ELR (cell line): ENCODE data around the gene SHLD2.
"Not testable (repeated sequence)": the region's sequence is repeated elsewhere in the genome, so short reads cannot be mapped to it uniquely, and the experiment has no call there.

ENCODE experiments used
- DNase-seq: peaks from one replicate; pipeline ENCODE4 v3.0.0-alpha.2; 2015; ENCODE audit warnings: low read depth

SHLD2 gene

DNA sequence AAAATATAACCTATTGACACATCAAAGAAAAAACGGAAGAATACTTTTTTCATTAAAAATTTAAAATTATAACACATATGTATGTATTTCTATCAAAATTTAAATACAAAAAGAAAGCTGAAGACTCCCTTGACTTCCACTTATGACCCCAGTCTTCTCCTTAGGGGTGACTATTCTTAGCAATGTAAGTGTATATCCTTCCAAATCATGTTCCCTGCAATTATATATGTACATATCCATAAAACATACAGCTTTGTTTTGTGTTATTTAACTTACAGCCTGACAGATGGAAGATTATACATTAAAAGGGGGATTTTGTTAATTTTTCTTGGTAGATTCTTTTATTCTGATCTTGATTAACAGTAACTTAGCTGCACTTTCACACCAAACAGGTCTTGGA is 9.5 kb upstream of the SHLD2 start:
- no peak for DNase-seq

DNA sequence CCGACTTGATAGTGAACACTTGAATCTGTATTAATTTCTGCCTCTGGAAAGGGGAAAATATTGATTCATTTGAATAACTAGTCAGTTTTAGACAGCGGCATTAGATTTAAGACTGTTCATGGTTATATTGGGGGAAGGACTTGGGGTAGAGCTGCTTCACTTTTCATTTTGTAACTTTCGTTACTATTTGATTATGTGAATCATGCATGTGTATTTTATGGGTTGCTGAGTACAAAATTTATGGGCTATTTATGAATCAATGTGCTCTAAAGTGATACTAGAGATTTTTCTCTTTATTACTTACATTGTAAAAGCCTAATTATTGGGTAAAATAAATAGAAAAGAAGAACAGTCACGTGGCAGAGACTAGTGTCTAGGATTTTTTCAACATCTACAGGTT is 5.3 kb upstream of the SHLD2 start:
- DNase-seq, result no peak

DNA sequence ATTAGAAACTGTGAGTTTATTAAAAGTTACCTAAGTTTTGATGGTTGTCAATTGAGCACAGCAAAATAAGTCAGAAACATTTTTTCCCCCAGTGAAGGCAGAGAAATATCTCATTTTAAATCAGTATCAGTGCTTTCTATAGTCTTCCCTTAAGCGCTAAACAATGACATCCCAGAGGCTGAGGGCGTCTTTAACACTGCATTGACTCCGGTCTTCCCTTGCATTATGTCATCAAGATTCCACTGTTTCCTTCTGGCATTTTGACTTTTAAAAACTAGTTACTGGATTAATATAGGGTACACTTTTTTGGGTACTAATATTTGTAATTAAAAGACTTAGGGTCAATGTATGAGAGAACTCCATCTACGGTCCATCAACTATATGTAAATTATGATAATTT is 4.2 kb upstream of the SHLD2 start:
- DNase-seq, result no peak

DNA sequence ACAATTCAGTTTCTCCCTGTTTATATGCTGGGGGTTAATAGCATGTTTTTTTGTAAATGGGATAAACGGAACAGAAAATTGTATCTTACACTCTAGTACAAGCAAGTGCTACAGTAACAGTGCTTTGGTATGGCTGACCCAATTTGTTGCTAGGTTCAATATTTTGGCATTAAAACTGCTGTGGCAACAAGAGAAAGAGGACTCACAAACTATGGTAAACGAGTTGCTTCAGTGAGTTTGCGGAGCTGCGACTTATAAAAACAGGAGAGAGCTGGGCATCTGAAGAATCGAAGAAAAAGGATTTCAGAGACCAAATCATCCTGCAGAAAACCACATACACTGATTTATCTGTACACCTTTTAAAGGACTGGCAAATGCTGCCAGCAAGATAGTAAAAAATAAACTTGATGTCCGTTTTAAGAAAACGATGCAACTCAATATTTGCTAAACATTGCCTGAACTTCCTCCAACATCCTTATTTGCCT is 2.6 kb upstream of the SHLD2 start:
- peak; percentile 14 for DNase-seq

DNA sequence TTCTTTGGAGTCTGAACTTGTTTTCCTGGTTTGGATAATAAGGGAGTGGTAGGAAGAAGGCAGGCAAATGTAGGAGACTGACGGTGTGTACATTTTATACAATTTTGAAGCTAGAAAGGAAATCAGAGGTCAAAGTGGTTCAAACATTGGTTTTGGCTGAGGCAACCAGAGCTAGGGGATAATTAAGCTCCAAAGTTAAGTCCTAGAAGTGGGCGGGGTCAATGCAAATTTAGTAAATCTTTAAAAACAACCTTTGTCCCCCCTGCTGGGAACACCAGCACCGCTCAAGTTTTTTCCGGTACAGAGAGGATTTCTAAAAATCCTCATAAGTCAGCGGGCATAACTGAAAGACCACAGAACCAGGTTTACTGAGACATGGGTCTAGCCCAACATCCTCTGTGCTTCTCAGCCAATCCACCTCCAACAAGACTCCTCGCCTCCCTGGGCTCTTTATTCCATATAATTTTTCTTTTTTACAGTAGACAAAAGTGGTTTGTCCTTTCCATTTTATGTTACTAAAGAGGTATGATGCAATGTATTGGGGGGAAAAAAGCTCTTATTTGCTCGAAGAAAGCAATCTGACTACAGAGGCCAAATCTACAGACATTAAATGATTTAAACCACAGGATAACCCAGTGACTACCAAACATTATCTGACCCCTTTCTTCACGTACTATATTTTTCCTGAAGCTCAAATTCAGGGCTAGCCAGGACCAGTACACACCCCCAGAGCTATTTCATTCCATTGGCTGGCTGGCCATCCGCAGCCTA is 2.0 kb upstream of the SHLD2 start:
- DNase-seq, result peak; percentile 51

DNA sequence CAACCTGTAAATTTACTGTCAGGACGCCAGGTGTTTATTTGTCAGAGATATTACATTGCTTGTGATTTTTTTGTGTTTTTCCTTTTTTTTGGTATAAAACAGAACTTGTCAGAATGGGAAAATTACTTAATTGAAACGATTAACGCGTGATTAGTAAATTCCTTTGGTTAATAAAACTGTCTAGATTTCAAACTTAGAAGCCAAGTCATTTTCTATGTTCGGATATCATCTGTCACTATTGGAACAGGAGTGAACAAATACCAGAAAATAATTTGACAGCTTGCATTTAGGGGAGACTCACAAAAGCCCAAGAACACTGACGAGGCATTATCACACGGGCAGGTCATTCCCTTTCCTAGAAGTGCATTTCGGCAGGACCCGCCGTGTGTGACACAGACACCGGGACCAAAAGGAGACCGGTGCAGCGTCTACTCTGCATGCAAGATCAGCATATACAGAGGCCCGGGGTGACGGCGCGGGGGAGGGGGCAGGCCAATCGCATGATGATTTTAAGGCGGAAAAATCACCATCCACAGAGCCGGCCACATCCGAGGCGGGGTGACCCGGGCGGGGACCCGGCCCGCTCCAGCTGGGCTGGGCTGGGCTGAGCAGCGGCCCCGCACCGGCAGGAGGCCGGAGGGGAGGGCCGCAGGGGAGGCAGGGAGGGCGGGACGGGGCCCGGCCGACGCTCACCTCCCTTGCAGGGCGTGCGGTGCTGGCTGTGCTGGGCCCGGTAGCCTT is 1.2 kb upstream of the SHLD2 start:
- peak; percentile 64 for DNase-seq

DNA sequence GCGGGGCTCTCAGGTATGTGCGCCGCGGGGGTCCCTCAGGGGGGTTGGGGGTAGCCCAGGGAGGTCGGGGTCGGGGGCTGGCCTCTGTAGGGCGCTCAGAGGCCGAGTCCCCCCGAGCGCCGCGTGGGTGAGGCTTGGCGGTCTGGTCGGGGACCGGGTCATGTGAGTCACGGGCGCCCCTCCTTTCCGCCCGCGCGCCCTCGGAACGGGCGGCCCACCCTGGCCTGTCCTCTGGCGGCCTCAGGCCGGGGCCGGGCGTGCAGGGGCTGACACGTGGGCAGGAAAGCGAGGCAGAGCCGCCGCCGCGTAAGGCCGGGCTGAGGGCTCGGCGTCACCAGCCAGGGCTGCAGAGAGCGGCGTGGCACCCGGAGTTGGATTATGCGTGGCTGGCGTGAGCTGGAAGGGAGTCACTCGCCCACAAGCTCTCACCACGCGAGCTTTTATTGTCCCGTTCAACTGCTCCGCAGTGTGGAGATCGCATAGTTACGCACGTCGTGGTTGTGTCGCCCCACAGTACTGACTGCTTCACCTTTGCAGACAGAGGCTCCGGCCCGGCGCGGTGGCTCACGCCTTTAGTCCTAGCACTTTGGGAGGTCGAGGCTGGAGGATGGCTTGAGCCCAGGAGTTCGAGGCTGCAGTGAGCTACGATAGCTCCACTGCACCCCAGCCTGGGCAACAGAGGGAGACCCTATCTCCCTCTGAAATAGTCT is 385 bp downstream of the SHLD2 start:
- DNase-seq, result peak; percentile 90

DNA sequence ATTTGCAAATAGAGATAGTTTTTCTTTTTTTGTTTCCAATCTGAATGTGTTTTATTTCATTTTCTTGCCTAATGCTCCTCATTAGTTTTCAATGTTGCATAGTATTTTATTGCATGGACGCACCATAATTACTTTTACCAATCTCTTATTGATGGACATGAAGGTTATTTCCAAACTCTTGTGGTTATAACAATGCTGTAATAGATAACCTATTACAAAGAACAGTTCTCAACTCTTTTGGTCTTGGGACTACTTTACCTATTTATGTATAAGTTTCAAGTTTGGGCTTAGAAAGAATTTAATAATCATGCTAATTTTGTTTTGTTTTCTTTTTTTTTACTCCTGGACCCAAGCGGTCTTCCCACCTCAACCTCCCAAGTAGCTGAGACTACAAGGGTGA is 7.0 kb downstream of the SHLD2 start:
- DNase-seq, result no peak

DNA sequence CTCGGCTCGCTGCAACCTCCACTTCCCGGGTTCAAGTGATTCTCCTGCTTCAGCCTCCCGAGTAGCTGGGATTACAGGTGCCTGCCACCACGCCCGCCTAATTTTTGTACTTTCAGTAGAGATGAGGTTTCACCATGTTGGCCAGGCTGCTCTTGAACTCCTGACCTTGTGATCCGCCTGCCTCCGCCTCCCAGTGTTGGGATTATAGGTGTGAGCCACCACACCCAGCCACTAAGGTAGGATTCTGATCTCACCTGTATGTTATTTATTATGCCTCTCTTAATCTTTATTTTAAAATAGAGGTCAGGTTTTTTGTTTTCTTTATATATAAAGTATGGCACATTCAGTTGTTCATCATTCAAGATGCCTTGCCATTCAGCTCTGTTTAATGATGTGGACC is 9.7 kb downstream of the SHLD2 start:
- DNase-seq, result not testable (repeated sequence)

DNA sequence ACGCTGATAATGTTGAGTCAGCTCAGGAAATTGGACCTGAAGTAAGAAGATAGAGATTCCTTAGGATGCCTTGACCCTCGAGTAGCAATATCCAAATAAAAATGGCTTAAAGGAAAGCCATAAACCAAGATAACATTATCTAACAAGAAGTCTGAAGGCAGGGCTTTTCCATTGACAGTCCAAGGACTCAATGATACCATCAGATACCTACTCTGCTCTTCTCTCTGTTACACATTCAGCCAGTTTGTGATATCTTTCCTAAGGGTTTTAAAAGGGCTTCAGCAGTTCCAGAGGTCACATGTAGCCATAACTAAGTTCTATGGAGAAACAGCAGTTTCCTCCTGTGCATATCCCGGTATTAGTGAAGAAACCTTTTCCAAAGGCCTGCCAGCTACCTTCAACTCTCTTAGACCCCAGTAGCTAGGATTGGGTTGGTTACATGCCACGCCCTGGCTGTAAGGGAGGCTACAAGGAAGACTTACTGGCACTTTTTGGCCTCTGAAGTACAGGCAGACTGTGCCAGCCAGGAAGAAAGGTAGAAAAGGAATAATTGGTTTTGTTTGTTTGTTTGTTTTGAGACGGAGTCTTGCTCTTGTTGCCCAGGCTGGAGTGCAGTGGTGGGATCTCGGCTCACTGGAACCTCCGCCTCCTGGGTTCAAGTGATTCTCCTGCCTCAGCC is 10.6 kb downstream of the SHLD2 start:
- DNase-seq, result no peak

DNA sequence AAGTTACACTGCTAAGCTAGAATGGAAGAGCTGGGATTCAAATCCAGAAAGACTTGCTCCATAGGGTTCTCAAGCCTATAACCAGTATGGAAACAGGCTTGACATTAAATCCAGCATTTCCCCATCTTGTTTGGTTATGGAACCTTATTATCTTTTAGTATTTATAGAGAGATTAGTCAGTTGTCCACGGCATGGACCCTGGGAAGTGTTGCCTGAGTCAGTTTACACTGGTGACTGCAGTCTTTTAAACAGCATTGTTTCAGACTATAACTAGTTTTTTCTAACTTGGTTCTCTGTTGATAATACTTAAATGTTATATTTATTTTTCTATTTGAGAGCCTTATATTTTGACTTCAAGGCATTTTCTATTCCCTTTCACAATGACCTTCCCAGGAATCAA is 23.1 kb downstream of the SHLD2 start:
- DNase-seq, result not testable (repeated sequence)

DNA sequence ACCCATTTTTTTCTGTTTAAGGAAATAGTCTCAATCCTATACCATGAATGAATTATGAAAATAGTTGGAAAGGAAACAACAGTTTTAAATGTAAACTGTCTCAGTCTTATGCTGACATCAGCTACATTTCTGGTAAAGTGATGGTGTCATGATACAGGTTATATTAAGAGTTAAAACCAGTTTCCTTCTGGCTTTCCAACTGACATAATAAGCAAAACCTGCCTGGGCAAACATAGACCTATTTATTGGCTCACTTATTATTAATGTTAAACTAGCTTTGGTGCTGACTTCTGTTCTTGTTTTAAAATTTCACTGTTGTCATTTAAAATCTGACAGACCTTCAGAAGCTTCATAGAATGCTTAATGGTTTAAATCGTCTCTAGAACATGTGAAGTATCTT is 24.0 kb downstream of the SHLD2 start:
- DNase-seq, result not testable (repeated sequence)

DNA sequence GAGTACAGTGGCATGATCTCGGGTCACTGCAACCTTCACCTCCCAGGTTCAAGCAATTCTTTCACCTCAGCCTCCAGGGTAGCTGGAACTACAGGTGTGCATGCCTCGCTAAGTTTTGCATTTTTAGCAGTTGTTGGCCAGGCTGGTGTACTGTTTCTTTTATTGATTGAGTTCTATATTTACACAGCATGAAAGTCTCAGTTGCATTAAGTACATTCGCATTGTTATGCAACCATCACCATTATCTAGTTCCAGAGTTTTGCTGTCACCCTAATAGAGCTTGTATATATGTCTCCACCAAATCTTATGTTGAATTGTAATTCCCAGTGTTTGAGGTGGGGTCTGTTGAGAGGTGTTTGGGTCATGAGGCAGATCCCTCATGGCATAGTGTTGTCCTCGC is 28.3 kb downstream of the SHLD2 start:
- not testable (repeated sequence) for DNase-seq

DNA sequence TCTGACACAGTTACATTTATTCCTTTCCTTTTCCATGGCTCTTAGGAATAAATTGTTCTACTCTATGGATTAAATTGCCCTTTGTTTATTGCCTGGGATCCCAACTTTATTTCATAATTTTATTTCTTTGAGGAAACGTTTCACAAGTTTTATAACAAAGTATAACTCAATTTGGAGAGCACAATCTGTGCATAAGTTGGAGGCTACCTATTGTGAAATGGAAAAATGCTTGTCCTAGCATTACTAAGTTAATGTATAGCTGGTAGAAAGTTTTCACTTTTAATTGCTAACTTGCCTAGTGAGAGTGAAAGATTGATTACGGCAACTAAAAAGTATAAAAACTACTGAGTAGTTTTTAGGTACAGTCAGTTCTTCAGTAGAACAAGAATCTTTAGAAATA is 32.0 kb downstream of the SHLD2 start:
- not testable (repeated sequence) for DNase-seq

DNA sequence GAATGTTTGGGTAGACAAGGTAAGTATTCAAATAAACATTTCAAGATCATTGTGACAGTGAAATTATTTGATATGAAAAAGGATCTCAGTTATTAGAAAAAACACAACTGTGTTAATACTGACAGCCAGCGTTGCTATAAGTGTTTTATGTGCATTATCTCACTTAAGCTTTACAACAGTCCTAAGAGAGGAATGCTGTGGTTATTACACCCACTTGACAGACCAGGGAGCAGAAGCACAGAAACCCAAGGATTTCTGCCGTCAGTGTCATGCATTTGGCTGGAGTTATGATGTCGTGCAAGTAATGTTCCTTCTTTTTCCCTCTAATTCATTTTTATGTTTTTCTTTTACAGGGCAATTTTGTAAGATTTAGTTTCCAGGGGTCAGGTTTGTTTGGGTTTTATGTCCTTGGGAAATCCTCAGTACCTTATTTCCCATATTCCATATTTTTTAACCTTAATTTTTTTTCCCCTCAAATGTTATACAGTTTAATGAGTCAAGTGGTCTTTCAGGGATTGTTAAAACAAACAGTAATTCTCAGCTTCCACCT is 32.7 kb downstream of the SHLD2 start:
- DNase-seq, result not testable (repeated sequence)

DNA sequence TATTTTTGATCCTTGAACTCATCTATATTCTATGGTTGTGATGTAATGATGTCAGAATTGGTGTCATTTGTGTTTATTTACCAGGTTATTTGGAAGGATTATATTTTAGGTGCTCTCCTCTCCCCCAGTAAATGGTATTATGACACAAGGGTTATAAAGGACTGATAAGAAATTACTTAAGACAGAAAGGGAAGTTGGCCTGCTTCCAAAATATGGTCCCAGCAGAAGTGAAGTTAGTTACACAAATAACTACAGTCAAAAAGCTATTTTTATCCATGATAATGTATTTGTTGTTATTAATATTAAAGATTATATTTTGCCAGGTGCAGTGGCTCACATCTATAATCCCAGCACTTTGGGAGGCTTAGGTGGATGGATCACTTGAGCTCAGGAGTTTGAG is 37.2 kb downstream of the SHLD2 start:
- not testable (repeated sequence) for DNase-seq

DNA sequence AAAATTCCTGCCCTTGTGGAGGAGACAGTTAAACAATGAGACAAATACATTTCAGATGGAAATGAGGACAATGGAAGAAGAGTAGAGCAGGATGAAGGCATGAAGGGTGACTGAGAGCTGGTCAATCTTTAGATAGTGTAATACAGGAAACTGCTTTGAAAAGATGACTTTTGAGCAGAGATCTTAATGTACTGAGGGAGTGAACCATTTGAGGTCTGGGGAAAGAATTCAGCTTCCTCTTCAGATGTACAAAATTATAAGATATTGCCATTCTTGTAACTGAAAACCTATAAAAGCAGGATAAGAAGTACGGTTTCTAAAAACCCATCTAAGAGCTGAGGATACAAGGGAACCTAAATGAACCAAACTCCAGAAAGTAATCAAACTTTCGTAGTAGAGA is 38.9 kb downstream of the SHLD2 start:
- not testable (repeated sequence) for DNase-seq

DNA sequence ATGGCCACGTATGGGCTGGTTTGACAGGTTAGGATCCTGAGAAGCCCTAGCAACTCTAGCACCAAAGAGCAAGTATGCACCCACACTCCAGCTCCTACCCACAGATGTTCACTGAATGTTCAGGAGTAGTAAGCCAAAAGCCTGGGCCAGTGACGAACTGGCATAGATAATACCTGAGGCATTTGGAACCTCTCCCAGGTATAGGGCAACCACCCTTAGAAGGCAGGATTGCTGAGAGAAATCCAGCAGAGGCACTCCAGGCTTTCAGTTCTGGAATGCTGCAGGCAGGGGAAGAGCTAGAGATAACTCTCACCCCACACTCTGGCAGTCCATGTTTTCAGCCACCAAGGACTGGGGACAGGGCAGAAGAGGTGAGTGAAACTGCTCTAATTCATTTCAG is 39.4 kb downstream of the SHLD2 start:
- not testable (repeated sequence) for DNase-seq

DNA sequence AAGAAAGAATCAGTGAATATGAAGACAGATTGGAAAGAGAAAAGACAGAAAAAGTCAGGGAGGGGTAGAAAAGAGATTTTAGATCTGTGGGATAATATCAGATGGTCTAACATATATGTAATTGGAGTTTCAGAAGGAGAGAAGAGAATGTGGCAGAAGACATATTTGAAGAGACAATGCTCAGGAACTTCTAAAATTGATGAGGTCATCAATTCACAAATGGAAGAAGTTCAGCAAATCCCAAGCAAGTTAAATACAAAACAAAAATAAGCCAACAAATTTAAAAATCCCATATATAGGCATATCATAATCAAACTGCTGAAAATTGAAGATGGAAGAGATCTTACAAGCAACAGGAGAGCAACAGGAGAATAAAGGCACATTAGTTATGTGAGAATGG is 42.5 kb downstream of the SHLD2 start:
- DNase-seq, result not testable (repeated sequence)

DNA sequence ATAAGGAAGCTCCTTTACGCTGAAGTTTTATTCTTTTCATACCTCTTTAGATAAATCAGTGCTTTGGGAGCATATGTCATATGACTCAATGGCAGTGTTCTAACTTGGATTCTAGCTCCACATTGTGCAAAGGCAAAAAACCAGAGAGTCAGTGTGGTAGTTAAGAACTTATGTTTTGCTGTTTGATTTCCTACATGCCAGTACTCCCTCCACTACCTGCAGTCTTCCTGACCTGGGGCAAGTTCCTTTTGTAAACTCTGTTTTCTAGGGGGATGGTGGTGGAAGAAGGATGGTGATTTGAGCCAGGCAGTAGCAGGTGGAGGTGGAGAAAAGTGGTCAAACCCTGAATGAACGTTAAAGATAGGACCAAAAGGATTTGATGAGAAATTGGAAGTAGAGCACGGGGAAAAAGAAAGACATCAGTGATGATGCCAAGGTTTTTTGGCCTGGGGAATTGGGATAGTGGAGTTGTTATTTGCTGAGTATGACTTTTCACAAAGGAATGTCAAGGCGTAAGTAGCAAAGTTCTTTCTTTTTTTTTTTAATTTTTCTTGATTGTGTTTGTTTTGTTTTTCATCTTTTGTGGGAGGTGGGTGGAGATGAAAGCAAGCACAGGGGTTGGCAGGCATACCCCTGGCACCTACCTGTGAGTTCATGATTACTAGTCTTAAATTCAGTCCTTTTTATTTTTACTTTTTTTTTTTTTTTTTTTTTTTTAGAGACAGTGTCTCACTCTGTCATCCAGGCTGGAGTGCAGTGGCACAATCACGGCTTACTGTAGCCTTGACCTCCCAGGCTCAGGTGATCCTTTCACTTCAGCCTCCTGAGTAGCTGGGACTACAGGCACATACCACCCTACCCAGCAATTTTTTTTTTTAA is 47.5 kb downstream of the SHLD2 start:
- peak; percentile 43 for DNase-seq

DNA sequence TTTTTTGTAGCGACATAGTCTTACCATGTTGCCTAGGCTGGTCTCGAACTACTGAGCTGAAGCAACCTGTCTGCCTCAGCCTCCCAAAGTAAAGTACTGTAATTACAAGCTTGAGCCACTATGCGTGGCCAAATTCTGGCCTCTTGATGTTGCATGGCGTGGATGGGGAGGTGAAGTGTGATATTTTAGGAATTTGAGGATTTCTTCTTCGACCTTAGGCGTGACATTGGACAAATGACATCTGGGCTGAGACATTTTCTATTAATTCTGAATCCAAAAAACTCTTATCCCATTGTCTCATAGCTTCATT is 48.1 kb downstream of the SHLD2 start:
- DNase-seq, result not testable (repeated sequence)
